GM19395 (cell line): ENCODE results near the gene MORN3.
"Not testable (repeated sequence)": the region's sequence is repeated elsewhere in the genome, so short reads cannot be mapped to it uniquely, and the experiment has no call there.

Experiments
- ATAC-seq: cut with Tn5 transposase; IDR thresholded peaks from one replicate; pipeline ENCODE4 v1.9.1; 2021; ENCODE audit warnings: mild to moderate bottlenecking, moderate library complexity; ENCODE audit not compliant: unreplicated experiment

The MORN3 gene

GRCh38 chr12:121641343-121641630, 28.2 kb downstream of the MORN3 start:
- ATAC-seq: no peak

GRCh38 chr12:121638298-121639202, 30.9 kb downstream of the MORN3 start:
- ATAC-seq: no peak

GRCh38 chr12:121637231-121637914, 32.1 kb downstream of the MORN3 start:
- ATAC-seq: no peak

GRCh38 chr12:121634836-121635235, 34.6 kb downstream of the MORN3 start:
- no peak for ATAC-seq

GRCh38 chr12:121633833-121634196, 35.6 kb downstream of the MORN3 start:
- ATAC-seq: not testable (repeated sequence)

- ATAC-seq: no peak
Observed at GRCh38 chr12:121632069-121632970, 37.1 kb downstream of the MORN3 start.

- ATAC-seq: no peak
Observed at GRCh38 chr12:121630791-121631355, 38.6 kb downstream of the MORN3 start.

GRCh38 chr12:121628536-121628935, 40.9 kb downstream of the MORN3 start:
- ATAC-seq: no peak

GRCh38 chr12:121628037-121628436, 41.4 kb downstream of the MORN3 start:
- no peak for ATAC-seq

- ATAC-seq: peak; percentile 44
Observed at GRCh38 chr12:121626853-121627640, 42.4 kb downstream of the MORN3 start.

GRCh38 chr12:121626087-121626852, 43.2 kb downstream of the MORN3 start, which contains the start of gene ORAI1:
ORAI1 (plus strand) TSS chr12:121626530.
- peak; percentile 55 for ATAC-seq

GRCh38 chr12:121620333-121620891, 49.0 kb downstream of the MORN3 start:
- no peak for ATAC-seq

GRCh38 chr12:121618659-121619233, 50.7 kb downstream of the MORN3 start:
- no peak for ATAC-seq

- ATAC-seq: no peak
Observed at GRCh38 chr12:121614872-121615467, 54.5 kb downstream of the MORN3 start.

- ATAC-seq: no peak
Observed at GRCh38 chr12:121613462-121613861, 56.0 kb downstream of the MORN3 start.

GRCh38 chr12:121611306-121611705, 58.1 kb downstream of the MORN3 start:
- ATAC-seq: no peak

GRCh38 chr12:121610239-121611149, 59.0 kb downstream of the MORN3 start:
- ATAC-seq: no peak
